HL-60 (cell line): ENCODE data around the gene MRPL1.

Source experiments
- DNase-seq, 2 experiments: peaks; one replicate each; pipeline ENCODE4 v3.0.0-alpha.2; 2010 to 2020; ENCODE audit warnings: low read depth in 1 of 2, low spot score in 1 of 2
- H3K27ac ChIP-seq: fragments of 250-450 bp; sonication (Bioruptor Pico); replicated peaks from 2 replicates; pipeline ENCODE4 v1.5.1; 2020; ENCODE audit warnings: mild to moderate bottlenecking, moderate library complexity
- H3K27me3 ChIP-seq: fragments of 250-450 bp; sonication (Bioruptor Pico); 2 replicates; pipeline ENCODE4 v1.5.1; 2021; ENCODE audit warnings: mild to moderate bottlenecking, moderate library complexity; ENCODE audit not compliant: insufficient read depth, poor library complexity, severe bottlenecking
- H3K4me3 ChIP-seq: replicated peaks from 2 replicates; pipeline ENCODE4 v1.5.1; 2011; ENCODE audit warnings: mild to moderate bottlenecking, control low read depth, low read length; ENCODE audit not compliant: insufficient read depth
- CTCF ChIP-seq: IDR thresholded peaks from one replicate; pipeline ENCODE4 v1.5.1; 2011; ENCODE audit warnings: low read length, control low read depth, inconsistent platforms; ENCODE audit not compliant: insufficient read depth
- GABPA ChIP-seq: IDR thresholded peaks from 2 replicates; pipeline ENCODE4 v1.6.1; 2012; ENCODE audit warnings: low read depth
- POLR2AphosphoS5 ChIP-seq: IDR thresholded peaks from 2 replicates; pipeline ENCODE4 v1.6.1; 2012; ENCODE audit warnings: low read depth
- REST ChIP-seq: IDR thresholded peaks from 2 replicates; pipeline ENCODE4 v1.6.1; 2012; ENCODE audit warnings: low read depth; ENCODE audit not compliant: insufficient replicate concordance
- SPI1 ChIP-seq: IDR thresholded peaks from 2 replicates; pipeline ENCODE4 v1.6.1; 2012; ENCODE audit warnings: low read depth, mild to moderate bottlenecking, borderline replicate concordance

The MRPL1 gene

GRCh38 chr4:77834403-77834802, 28.2 kb upstream of the MRPL1 start:
- no peak for DNase-seq
- TF ChIP-seq POLR2AphosphoS5 (no peak), GABPA (no peak), REST (no peak), CTCF (no peak), SPI1 (no peak)
- H3K27me3 ChIP-seq: no peaks in the 10 kb centered on the region
- no peak overlapping the region for H3K27ac ChIP-seq
- no peak overlapping the region for H3K4me3 ChIP-seq

GRCh38 chr4:77843628-77844027, 19.0 kb upstream of the MRPL1 start:
- no peak for DNase-seq
- Histone ChIP-seq H3K4me3 (no peak overlapping the region), H3K27me3 (no peaks in the 10 kb centered on the region), H3K27ac (no peak overlapping the region)
- no peak for TF ChIP-seq CTCF

DNA sequence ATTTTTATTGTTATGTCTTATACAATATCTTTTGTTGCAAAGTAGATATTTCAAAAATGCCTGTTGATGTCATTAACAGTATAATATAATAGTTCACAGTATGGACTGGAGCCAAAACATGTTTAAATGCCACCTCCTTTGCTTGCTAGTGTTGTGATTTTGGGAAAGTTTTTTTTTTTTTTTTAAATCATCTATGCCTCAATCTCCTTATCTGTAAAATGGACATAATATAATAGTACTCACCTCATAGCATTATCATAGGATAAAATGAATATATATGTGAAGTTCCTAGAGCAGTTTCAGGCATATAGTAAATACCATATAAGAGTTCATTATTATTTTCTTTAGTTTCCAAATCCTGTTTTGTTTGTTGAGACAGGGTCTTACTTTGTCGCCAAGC, 18.3 kb upstream of the MRPL1 start:
- no peak for DNase-seq
- Histone ChIP-seq H3K27me3 (no peaks in the 10 kb centered on the region), H3K4me3 (no peak overlapping the region), H3K27ac (no peak overlapping the region)
- TF ChIP-seq CTCF (no peak), REST (no peak), POLR2AphosphoS5 (no peak), GABPA (no peak), SPI1 (no peak)

- TF ChIP-seq REST: no peak
- H3K27ac ChIP-seq: no peak overlapping the region
- H3K27me3 ChIP-seq: no peaks in the 10 kb centered on the region
- DNase-seq: no peak
- H3K4me3 ChIP-seq: no peak overlapping the region
Observed at GRCh38 chr4:77845400-77845799, 17.2 kb upstream of the MRPL1 start.
